Omental fat pad (tissue), 4 donors: ENCODE data around the gene PEX5. TPM values are rescaled to one million over a fixed set of nuclear protein-coding genes. Genes with fewer than 3 reads are reported as not detected.

ENCODE experiments used
- ATAC-seq: fragments of 150-250 bp; one replicate; pipeline ENCODE4 v1.9.1; 2016; ENCODE audit warnings: mild to moderate bottlenecking, moderate library complexity; ENCODE audit not compliant: low FRiP score
- DNase-seq: peaks from one replicate; pipeline ENCODE4 v3.0.0-alpha.2; 2019; ENCODE audit warnings: low spot score
- total RNA-seq, 4 donors: library from RNA; depleted of rRNA; stranded (reverse); fragments of >200 nt; gene quantifications; one replicate each; pipeline ENCODE4 v1.1.0, GENCODE V29; 2016
- TF ChIP-seq, protein P1 (sequence below), 3 donors: fragments of 450-650 bp; IDR thresholded peaks; one replicate each; pipeline ENCODE4 v1.5.1; 2016 to 2017; ENCODE audit warnings: antibody characterized with exemption in 3 of 3, mild to moderate bottlenecking in 3 of 3, moderate library complexity in 2 of 3

The PEX5 gene
- total RNA-seq, 4 donors from 2014 or later, result 33.1 to 116 (median 91.6) TPM

DNA sequence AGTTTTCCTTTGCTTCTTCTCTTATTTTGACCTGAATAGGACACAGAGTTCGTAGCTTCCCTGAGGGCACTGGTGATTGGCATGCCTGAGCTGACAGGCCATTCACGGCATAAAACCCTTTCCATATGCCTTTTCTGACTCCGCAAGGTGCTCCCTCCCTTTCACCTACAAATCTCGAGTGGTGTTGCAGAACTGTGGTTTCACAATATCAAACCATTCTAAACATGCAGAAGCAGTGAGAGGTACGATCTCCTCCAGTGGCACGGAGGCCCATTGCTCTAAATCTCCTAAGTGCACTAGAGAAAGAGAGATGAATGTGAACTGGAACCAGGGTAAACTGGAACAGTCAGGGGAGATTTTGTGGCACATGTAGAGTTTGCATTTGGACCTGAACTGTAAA is 35.4 kb upstream of the PEX5 start:
- ATAC-seq, result no peak
- DNase-seq, result no peak
- TF ChIP-seq, protein P1, sequence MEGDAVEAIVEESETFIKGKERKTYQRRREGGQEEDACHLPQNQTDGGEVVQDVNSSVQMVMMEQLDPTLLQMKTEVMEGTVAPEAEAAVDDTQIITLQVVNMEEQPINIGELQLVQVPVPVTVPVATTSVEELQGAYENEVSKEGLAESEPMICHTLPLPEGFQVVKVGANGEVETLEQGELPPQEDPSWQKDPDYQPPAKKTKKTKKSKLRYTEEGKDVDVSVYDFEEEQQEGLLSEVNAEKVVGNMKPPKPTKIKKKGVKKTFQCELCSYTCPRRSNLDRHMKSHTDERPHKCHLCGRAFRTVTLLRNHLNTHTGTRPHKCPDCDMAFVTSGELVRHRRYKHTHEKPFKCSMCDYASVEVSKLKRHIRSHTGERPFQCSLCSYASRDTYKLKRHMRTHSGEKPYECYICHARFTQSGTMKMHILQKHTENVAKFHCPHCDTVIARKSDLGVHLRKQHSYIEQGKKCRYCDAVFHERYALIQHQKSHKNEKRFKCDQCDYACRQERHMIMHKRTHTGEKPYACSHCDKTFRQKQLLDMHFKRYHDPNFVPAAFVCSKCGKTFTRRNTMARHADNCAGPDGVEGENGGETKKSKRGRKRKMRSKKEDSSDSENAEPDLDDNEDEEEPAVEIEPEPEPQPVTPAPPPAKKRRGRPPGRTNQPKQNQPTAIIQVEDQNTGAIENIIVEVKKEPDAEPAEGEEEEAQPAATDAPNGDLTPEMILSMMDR (IDR thresholded peaks at IDR 0.05), result no peak

DNA sequence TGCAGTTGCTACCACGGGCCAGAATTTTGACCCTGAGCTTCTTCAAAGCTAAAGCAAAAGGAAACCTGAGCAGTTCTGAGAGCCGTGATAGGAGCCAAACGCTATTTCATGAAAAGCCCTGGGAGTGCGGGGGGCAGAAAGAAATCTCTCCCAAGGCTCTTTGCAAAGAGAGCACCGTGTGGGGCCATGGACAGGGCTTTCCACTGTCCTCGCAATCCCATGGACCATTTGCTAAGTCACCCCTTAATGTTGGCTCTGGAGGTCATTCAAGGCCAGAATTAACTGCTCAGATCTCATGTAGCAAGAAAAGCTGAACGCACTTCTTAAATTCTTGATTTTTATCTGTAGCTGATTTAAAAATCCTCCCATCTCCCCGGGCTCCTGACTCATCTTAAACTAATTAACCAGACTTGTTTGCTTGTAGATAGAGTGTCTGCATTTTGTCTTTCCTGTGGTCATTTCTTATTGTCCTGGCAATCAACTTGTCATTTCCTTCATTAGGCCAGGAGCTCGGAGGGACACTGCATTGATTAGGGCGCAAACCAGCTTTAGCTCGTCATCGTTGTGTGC is 34.5 kb upstream of the PEX5 start:
- DNase-seq (no peak), ATAC-seq (no peak)
- TF ChIP-seq, protein P1 (IDR thresholded peaks at IDR 0.05), result no peak

DNA sequence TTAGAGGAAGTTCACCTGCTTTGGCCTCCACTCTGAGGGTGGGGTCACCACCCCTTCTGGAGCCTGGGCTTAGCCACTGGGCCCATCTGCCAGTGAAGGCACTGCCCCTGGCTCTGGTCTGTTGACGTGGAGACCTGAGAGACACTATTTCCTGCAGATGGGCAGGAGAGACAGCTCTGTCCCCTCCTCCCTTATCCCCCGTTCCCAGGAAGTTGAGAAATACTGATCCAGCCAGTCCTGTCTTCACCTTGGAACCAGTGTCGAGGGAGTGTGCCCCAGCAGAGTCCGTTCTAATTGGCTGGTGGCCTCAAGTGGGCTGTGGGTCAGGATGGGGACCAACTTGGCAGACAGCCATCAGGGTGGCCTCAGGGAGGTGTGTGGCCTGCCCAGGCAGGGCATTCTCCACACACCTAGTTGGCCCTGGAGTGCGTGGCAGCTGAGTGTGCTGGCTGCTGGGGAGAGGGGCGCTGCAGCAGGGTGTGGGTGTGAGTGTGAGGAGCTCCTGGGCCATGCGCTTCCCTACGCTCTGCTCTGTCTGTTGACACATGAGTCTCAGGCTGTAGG is 33.9 kb upstream of the PEX5 start:
- ATAC-seq (no peak), DNase-seq (no peak)
- TF ChIP-seq, protein P1 (IDR thresholded peaks at IDR 0.05), result no peak

DNA sequence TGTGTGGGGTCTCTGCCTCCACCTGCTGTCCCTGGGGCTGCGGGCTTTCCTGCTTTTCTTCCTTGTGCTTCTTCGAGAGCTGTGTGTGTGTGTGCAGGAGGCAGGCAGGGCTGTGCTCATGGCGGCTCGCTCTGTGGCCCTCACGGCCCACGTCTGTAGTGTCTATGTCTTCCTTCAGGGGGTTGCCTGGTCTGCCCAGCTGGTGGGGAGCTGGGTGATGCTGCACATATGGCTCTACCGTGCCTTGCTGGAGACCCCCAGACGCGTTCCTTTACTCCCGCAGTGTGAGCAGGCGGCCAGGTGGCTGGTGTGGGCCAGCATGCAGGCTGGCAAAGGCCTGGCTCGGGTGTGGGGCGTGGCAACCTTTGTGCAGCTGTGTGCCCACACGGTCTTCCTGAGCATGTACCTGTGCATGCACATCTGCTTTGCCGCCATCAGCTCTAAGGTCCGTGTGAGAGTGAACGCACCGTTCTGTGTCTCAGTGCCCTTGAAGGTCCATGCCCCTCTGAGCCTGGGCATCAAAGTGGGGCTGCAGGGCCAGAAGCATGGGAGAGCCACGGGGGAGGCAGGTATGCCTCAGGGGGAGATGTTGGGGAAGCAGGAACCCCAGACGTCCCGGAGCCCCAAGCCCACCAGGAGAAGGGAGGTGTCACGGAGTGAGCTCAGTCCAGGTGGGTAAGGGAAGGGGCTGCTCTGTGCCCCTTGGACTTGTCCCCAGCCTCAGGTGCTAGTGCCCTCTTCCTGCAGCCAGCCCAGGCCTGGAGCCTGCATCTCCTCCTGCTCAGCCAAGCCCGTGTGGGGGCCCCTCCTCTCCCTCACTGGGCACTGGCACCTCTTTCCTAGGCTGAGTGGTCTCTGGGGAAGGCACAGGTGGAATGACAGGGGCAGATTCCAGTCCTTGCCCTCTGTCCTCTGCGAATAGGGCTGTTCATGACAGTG is 33.0 kb upstream of the PEX5 start:
- ATAC-seq (no peak), DNase-seq (no peak)
- TF ChIP-seq, protein P1 (IDR thresholded peaks at IDR 0.05), result no peak

DNA sequence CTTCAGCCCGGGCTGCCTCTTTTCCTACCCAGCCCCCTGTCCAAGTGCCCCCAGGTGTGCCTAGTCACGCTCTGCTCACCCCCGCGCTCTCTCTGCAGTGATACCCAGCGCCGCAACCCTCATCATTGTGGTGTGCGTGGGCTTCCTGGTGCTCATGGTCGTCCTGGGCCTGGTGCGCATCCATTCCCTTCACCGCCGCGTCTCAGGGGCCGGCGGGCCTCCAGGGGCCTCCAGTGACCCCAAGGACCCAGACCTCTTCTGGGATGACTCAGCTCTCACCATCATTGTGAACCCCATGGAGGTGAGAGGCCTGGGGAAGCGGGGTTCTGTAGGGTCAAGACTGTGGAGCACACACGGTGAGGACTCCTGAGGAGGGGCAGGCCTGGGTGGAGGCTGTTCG is 32.1 kb upstream of the PEX5 start:
- ATAC-seq, result no peak
- DNase-seq, result no peak
- TF ChIP-seq, protein P1 (IDR thresholded peaks at IDR 0.05), result no peak

DNA sequence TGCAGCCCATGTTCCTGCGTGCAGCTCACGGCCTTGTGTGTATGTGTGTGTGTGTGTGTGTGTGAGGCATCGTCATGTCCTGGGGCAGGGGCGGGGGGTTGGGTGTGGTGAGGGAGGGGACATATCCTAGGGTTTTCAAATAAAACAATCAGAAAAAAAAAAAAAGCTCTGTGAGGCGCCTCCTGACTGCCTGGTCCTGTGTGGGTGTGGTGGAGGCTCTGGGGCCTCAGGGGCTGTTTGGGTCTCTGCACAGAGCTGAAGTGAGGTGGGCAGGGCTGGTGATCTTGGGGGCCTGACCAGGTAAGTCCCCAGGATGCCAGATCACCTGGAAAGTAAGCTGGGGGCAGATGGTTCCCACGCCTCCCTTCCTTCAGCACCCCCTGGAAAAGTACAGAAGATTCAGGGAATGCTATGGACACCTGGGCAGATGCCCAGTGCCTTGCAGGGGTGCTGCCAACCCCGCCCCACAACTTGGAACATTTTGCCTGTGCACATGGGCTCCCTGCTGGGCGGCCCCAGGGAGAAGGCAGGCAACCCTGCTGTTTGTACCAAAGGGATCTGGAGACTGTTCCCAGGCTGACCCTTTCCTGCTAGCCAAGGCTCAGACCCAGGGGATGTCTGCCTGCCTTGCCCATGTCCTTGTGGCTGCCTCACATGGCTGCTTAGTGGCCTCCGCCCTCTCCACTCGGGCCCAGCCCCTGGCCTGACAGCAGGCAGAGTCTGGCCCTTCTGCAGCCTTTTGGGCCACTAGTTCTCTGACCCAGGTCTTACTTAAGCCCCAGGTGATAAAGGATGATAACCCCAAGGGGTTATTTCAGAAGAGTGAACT is 30.5 kb upstream of the PEX5 start:
- TF ChIP-seq, protein P1 (IDR thresholded peaks at IDR 0.05), result no peak
- no peak for DNase-seq
- no peak for ATAC-seq
